NT2/D1 (cell line): Measurements from ENCODE around the gene FNDC3B.

Experiments used
- DNase-seq: peaks from one replicate; pipeline ENCODE4 v3.0.0-alpha.2; 2011; ENCODE audit warnings: low read depth, low spot score
- H3K27me3 ChIP-seq: 2 replicates; pipeline ENCODE4 v1.6.0; 2011; ENCODE audit warnings: mild to moderate bottlenecking; ENCODE audit not compliant: insufficient read length, insufficient read depth
- H3K36me3 ChIP-seq: 2 replicates; pipeline ENCODE4 v1.6.1; 2011; ENCODE audit warnings: mild to moderate bottlenecking, low read length, mixed read lengths; ENCODE audit not compliant: insufficient read depth, insufficient read length
- H3K4me1 ChIP-seq: 2 replicates; pipeline ENCODE4 v1.5.1; 2011; ENCODE audit not compliant: insufficient read depth, insufficient read length
- H3K4me3 ChIP-seq: 2 replicates; pipeline ENCODE4 v1.5.1; 2011; ENCODE audit warnings: low read depth; ENCODE audit not compliant: insufficient read length
- H3K9ac ChIP-seq: 2 replicates; pipeline ENCODE4 v1.6.0; 2011; ENCODE audit warnings: low read depth; ENCODE audit not compliant: insufficient read length
- H3K9me3 ChIP-seq: 2 replicates; pipeline ENCODE4 v1.5.1; 2011; ENCODE audit warnings: mild to moderate bottlenecking, low read length; ENCODE audit not compliant: insufficient read depth
- SUZ12 ChIP-seq: IDR thresholded peaks from 2 replicates; pipeline ENCODE4 v1.6.1; 2011; ENCODE audit not compliant: insufficient read length, insufficient read depth; ENCODE audit errors: extremely low read depth
- YY1 ChIP-seq: IDR thresholded peaks from 2 replicates; pipeline ENCODE4 v1.6.1; 2011; ENCODE audit not compliant: insufficient read length, insufficient read depth
- ZNF274 ChIP-seq: IDR thresholded peaks from 2 replicates; pipeline ENCODE4 v1.6.1; 2011; ENCODE audit warnings: mild to moderate bottlenecking, low read depth, low read length

The FNDC3B gene

GRCh38 chr3:172218350-172219323 lies 179.3 kb downstream of the FNDC3B start:
- Histone ChIP-seq H3K36me3 (no peaks in the 10 kb centered on the region), H3K4me1 (peaks cover 7% of the 10 kb centered on the region), H3K9ac (no peak overlapping the region), H3K9me3 (no peaks in the 10 kb centered on the region), H3K4me3 (no peak overlapping the region), H3K27me3 (no peaks in the 10 kb centered on the region)
- no peak for DNase-seq
- no peak for TF ChIP-seq YY1
- no peak for TF ChIP-seq SUZ12
- TF ChIP-seq ZNF274, result no peak

GRCh38 chr3:172219750-172220149 lies 180.4 kb downstream of the FNDC3B start:
- Histone ChIP-seq H3K4me1 (peaks cover 7% of the 10 kb centered on the region), H3K27me3 (no peaks in the 10 kb centered on the region), H3K9ac (no peak overlapping the region), H3K36me3 (no peaks in the 10 kb centered on the region), H3K9me3 (no peaks in the 10 kb centered on the region), H3K4me3 (no peak overlapping the region)
- no peak for DNase-seq
- TF ChIP-seq YY1 (no peak), SUZ12 (no peak), ZNF274 (no peak)

- Histone ChIP-seq H3K9ac (no peak overlapping the region), H3K4me1 (peaks cover 7% of the 10 kb centered on the region), H3K36me3 (no peaks in the 10 kb centered on the region), H3K27me3 (no peaks in the 10 kb centered on the region), H3K9me3 (no peaks in the 10 kb centered on the region), H3K4me3 (no peak overlapping the region)
- no peak for DNase-seq
- TF ChIP-seq ZNF274 (no peak), SUZ12 (no peak), YY1 (no peak)
Observed at GRCh38 chr3:172221547-172221946, 182.2 kb downstream of the FNDC3B start.

GRCh38 chr3:172222478-172223071 lies 183.2 kb downstream of the FNDC3B start:
- Histone ChIP-seq H3K9ac (no peak overlapping the region), H3K27me3 (no peaks in the 10 kb centered on the region), H3K4me3 (no peak overlapping the region), H3K9me3 (no peaks in the 10 kb centered on the region), H3K36me3 (peaks cover 8% of the 10 kb centered on the region), H3K4me1 (peaks cover 6% of the 10 kb centered on the region)
- no peak for DNase-seq
- TF ChIP-seq YY1, result no peak
- TF ChIP-seq ZNF274, result no peak
- TF ChIP-seq SUZ12, result no peak

- Histone ChIP-seq H3K27me3 (no peaks in the 10 kb centered on the region), H3K9me3 (no peaks in the 10 kb centered on the region), H3K9ac (no peak overlapping the region), H3K36me3 (peaks cover 15% of the 10 kb centered on the region), H3K4me1 (peaks cover 3% of the 10 kb centered on the region), H3K4me3 (no peak overlapping the region)
- no peak for DNase-seq
- TF ChIP-seq YY1 (no peak), ZNF274 (no peak), SUZ12 (no peak)
Observed at GRCh38 chr3:172223870-172224269, 184.5 kb downstream of the FNDC3B start.

GRCh38 chr3:172224560-172225214 lies 185.3 kb downstream of the FNDC3B start:
- Histone ChIP-seq H3K36me3 (peaks cover 20% of the 10 kb centered on the region), H3K27me3 (no peaks in the 10 kb centered on the region), H3K9ac (no peak overlapping the region), H3K9me3 (no peaks in the 10 kb centered on the region), H3K4me3 (no peak overlapping the region), H3K4me1 (peaks cover 3% of the 10 kb centered on the region)
- no peak for DNase-seq
- TF ChIP-seq ZNF274 (no peak), SUZ12 (no peak), YY1 (no peak)

- Histone ChIP-seq H3K4me1 (peaks cover 3% of the 10 kb centered on the region), H3K9me3 (no peaks in the 10 kb centered on the region), H3K36me3 (peaks cover 20% of the 10 kb centered on the region), H3K9ac (no peak overlapping the region), H3K4me3 (no peak overlapping the region), H3K27me3 (no peaks in the 10 kb centered on the region)
- no peak for TF ChIP-seq ZNF274
- no peak for DNase-seq
Observed at GRCh38 chr3:172225215-172225707, 185.9 kb downstream of the FNDC3B start.
